CD1c-positive myeloid dendritic cell (primary cell): ENCODE results near the gene EMC9.
"Not testable (repeated sequence)": the region's sequence is repeated elsewhere in the genome, so short reads cannot be mapped to it uniquely, and the experiment has no call there.

Experiments used
- DNase-seq: peaks from one replicate; pipeline ENCODE4 v3.0.0-alpha.2; 2016; ENCODE audit errors: extremely low spot score

Gene EMC9

GRCh38 chr14:24108336-24108874 lies 33.0 kb downstream of the EMC9 start:
- DNase-seq = no peak

GRCh38 chr14:24106672-24107271 lies 34.6 kb downstream of the EMC9 start:
- DNase-seq = no peak

GRCh38 chr14:24105609-24106239 lies 35.7 kb downstream of the EMC9 start:
- not testable (repeated sequence) for DNase-seq

GRCh38 chr14:24103451-24103850 lies 37.9 kb downstream of the EMC9 start:
- no peak for DNase-seq

- no peak for DNase-seq
Measured at GRCh38 chr14:24102357-24103048, 38.9 kb downstream of the EMC9 start.

- no peak for DNase-seq
Measured at GRCh38 chr14:24100982-24101494, 40.4 kb downstream of the EMC9 start.

GRCh38 chr14:24100197-24100981 lies 41.0 kb downstream of the EMC9 start:
- DNase-seq = peak; percentile 10

- DNase-seq = no peak
Measured at GRCh38 chr14:24098927-24099813, 42.2 kb downstream of the EMC9 start.

- no peak for DNase-seq
Measured at GRCh38 chr14:24098229-24098926, 43.0 kb downstream of the EMC9 start.

GRCh38 chr14:24096545-24097181 lies 44.7 kb downstream of the EMC9 start:
- DNase-seq = no peak

- DNase-seq = peak; percentile 85
Measured at GRCh38 chr14:24095271-24096068, 45.9 kb downstream of the EMC9 start.

- no peak for DNase-seq
Measured at GRCh38 chr14:24094841-24095270, 46.5 kb downstream of the EMC9 start.

GRCh38 chr14:24093901-24094840 lies 47.2 kb downstream of the EMC9 start, which contains the start of gene PCK2:
PCK2 (plus strand) TSS chr14:24094311; CDS start chr14:24094406, 95 bp downstream.
- DNase-seq = peak; percentile 85

- no peak for DNase-seq
Measured at GRCh38 chr14:24093207-24093900, 48.0 kb downstream of the EMC9 start.

- peak; percentile 75 for DNase-seq
Measured at GRCh38 chr14:24092505-24093206, 48.7 kb downstream of the EMC9 start.

- no peak for DNase-seq
Measured at GRCh38 chr14:24092110-24092504, 49.3 kb downstream of the EMC9 start.
